Loucy (cell line): ENCODE data around the gene AUNIP.

Source experiments
- H2AFZ ChIP-seq: fragments of 200-600 bp; sonication (generic); 2 replicates; pipeline ENCODE4 v1.6.0; 2016; ENCODE audit warnings: antibody characterized with exemption, mild to moderate bottlenecking, low read length, moderate library complexity
- H3F3A ChIP-seq: fragments of 200-600 bp; 2 replicates; pipeline ENCODE4 v1.6.0; 2016; ENCODE audit warnings: antibody characterized with exemption, low read depth, mild to moderate bottlenecking
- H3K27me3 ChIP-seq: fragments of 200-600 bp; sonication (generic); 2 replicates; pipeline ENCODE4 v1.6.1; 2014; ENCODE audit warnings: low read length, mild to moderate bottlenecking; ENCODE audit not compliant: insufficient read depth, poor library complexity, severe bottlenecking
- H3K36me3 ChIP-seq: fragments of 200-600 bp; sonication (generic); 2 replicates; pipeline ENCODE4 v1.6.1; 2016; ENCODE audit warnings: low read length; ENCODE audit not compliant: insufficient read depth
- H3K4me1 ChIP-seq: fragments of 200-600 bp; sonication (generic); 2 replicates; pipeline ENCODE4 v1.5.1; 2014; ENCODE audit warnings: low read length, mild to moderate bottlenecking; ENCODE audit not compliant: insufficient read depth, poor library complexity, severe bottlenecking
- H3K4me2 ChIP-seq: fragments of 200-600 bp; sonication (generic); 2 replicates; pipeline ENCODE4 v1.6.0; 2014; ENCODE audit warnings: antibody characterized with exemption, low read length, low read depth, mild to moderate bottlenecking; ENCODE audit not compliant: poor library complexity, severe bottlenecking
- H3K4me3 ChIP-seq: fragments of 200-600 bp; sonication (generic); 2 replicates; pipeline ENCODE4 v1.5.1; 2014; ENCODE audit warnings: low read length, mild to moderate bottlenecking, mixed read lengths; ENCODE audit not compliant: poor library complexity, severe bottlenecking
- H3K79me2 ChIP-seq: fragments of 200-600 bp; sonication (generic); 2 replicates; pipeline ENCODE4 v1.6.1; 2014; ENCODE audit warnings: low read length; ENCODE audit not compliant: insufficient read depth
- H3K9ac ChIP-seq: fragments of 200-600 bp; sonication (generic); 2 replicates; pipeline ENCODE4 v1.6.0; 2014; ENCODE audit warnings: mild to moderate bottlenecking, low read depth, low read length, moderate library complexity; ENCODE audit not compliant: poor library complexity, severe bottlenecking
- H3K9me2 ChIP-seq: fragments of 200-600 bp; sonication (generic); replicated peaks from 2 replicates; pipeline ENCODE4 v1.6.1; 2016; ENCODE audit warnings: low read depth, low read length, mixed read lengths
- H3K9me3 ChIP-seq: fragments of 200-600 bp; sonication (generic); 2 replicates; pipeline ENCODE4 v1.6.1; 2014; ENCODE audit warnings: mild to moderate bottlenecking, antibody characterized with exemption, low read length, low read depth; ENCODE audit not compliant: insufficient read depth
- H4K20me1 ChIP-seq: fragments of 200-600 bp; sonication (generic); 2 replicates; pipeline ENCODE4 v1.6.0; 2014; ENCODE audit warnings: antibody characterized with exemption, low read length, mild to moderate bottlenecking; ENCODE audit not compliant: insufficient read depth, poor library complexity, severe bottlenecking
- CTCF ChIP-seq: fragments of 200-600 bp; sonication (generic); conservative IDR thresholded peaks from 2 replicates; pipeline ENCODE4 v1.5.1; 2014; ENCODE audit warnings: mild to moderate bottlenecking, antibody characterized with exemption, low read length
- EZH2phosphoT487 ChIP-seq: fragments of 200-600 bp; IDR thresholded peaks from 2 replicates; pipeline ENCODE4 v1.6.1; 2018; ENCODE audit warnings: antibody characterized with exemption, mild to moderate bottlenecking, moderate library complexity, borderline replicate concordance

The AUNIP gene

DNA sequence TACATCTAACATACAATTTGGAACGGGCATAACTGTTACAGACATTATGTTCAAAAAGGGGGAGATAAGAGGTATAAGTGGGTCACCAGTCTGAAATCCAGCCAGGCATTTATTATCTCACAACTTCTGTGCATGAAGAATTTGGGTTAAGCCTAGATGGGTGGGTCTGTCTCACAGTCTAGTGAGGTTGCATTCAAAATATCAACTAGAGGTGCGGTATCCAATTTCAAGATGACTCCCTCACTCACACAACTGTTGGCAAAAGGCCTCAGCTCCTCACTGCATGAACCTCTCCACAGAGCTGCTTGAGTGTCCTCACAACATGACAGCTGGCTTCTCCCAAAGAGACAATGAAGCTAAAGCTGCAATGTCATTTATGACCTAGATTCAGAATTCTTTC, 4.7 kb downstream of the AUNIP start:
- Histone ChIP-seq H3K4me1 (peaks cover 8% of the 10 kb centered on the region), H3K4me2 (peak overlapping the region; percentile 29), H3K4me3 (no peak overlapping the region), H3F3A (no peaks in the 10 kb centered on the region), H3K9me2 (no peaks in the 10 kb centered on the region), H4K20me1 (no peaks in the 10 kb centered on the region), H3K79me2 (peaks cover 25% of the 10 kb centered on the region), H3K9me3 (no peaks in the 10 kb centered on the region), H3K9ac (no peak overlapping the region), H3K36me3 (no peaks in the 10 kb centered on the region), H2AFZ (no peak overlapping the region), H3K27me3 (no peaks in the 10 kb centered on the region)
- no peak for TF ChIP-seq EZH2phosphoT487
- TF ChIP-seq CTCF = no peak

GRCh38 chr1:25848531-25848930, 10.7 kb downstream of the AUNIP start:
- peaks cover 3% of the 10 kb centered on the region for H3K4me1 ChIP-seq
- H3K9me3 ChIP-seq = no peaks in the 10 kb centered on the region
- H3F3A ChIP-seq = no peaks in the 10 kb centered on the region
- no peaks in the 10 kb centered on the region for H3K36me3 ChIP-seq
- H3K4me2 ChIP-seq = no peak overlapping the region
- H3K4me3 ChIP-seq = no peak overlapping the region
- H3K9ac ChIP-seq = no peak overlapping the region
- H4K20me1 ChIP-seq = no peaks in the 10 kb centered on the region
- H2AFZ ChIP-seq = no peak overlapping the region
- no peaks in the 10 kb centered on the region for H3K27me3 ChIP-seq
- no peaks in the 10 kb centered on the region for H3K9me2 ChIP-seq
- peaks cover 13% of the 10 kb centered on the region for H3K79me2 ChIP-seq
- TF ChIP-seq EZH2phosphoT487 (no peak), CTCF (no peak)

GRCh38 chr1:25847929-25848328, 11.3 kb downstream of the AUNIP start:
- Histone ChIP-seq H3F3A (no peaks in the 10 kb centered on the region), H3K79me2 (peaks cover 13% of the 10 kb centered on the region), H2AFZ (no peak overlapping the region), H4K20me1 (no peaks in the 10 kb centered on the region), H3K9ac (no peak overlapping the region), H3K36me3 (no peaks in the 10 kb centered on the region), H3K27me3 (no peaks in the 10 kb centered on the region), H3K9me2 (no peaks in the 10 kb centered on the region), H3K4me2 (no peak overlapping the region), H3K4me1 (peaks cover 3% of the 10 kb centered on the region), H3K9me3 (no peaks in the 10 kb centered on the region), H3K4me3 (no peak overlapping the region)
- no peak for TF ChIP-seq EZH2phosphoT487
- TF ChIP-seq CTCF = no peak
